GM12878 (cell line): ENCODE data around the gene GLUL. TPM values are rescaled to one million over a fixed set of nuclear protein-coding genes. Genes with fewer than 3 reads are reported as not detected.

Experiments used
- ATAC-seq: fragments of 200-7000 bp; cut with Tn5 transposase; 3 replicates; pipeline ENCODE4 v1.9.1; 2020; ENCODE audit warnings: mild to moderate bottlenecking, moderate library complexity
- BruUV-seq: library from RNA; stranded (reverse); fragments of 400-500 nt; replicated peaks from 2 replicates; lab custom pipeline; 2021; lab: Mats Ljungman, UMichigan
- CTCF ChIA-PET: fragments of 300-600 bp; sonication (Branson Sonifier 250); formaldehyde crosslinking; extraction: SDS; loops from one replicate; lab custom pipeline; 2021; ENCODE audit warnings: inconsistent platforms; lab: Yijun Ruan, JAX
- POLR2A ChIA-PET: fragments of 350-600 bp; formaldehyde crosslinking; extraction: SDS; loops from one replicate; lab custom pipeline; 2021; ENCODE audit warnings: inconsistent platforms; lab: Charles Lee
- RAD21 ChIA-PET: fragments of 300-600 bp; sonication (Branson Sonifier 250); formaldehyde crosslinking; loops from one replicate; lab custom pipeline; 2023; ENCODE audit warnings: antibody characterized with exemption; ENCODE audit not compliant: unreplicated experiment; lab: Charles Lee
- SMC1A ChIA-PET: fragments of 300-600 bp; sonication (Branson Sonifier 250); formaldehyde crosslinking; loops from one replicate; lab custom pipeline; 2023; ENCODE audit not compliant: unreplicated experiment, uncharacterized antibody; lab: Charles Lee
- DNase-seq: peaks from one replicate; pipeline ENCODE4 v3.0.0-alpha.2; 2011; ENCODE audit warnings: low read depth, low spot score
- FAIRE-seq: peaks from 3 replicates; lab custom pipeline; 2011; peaks lifted over from hg19 to GRCh38; lab: Jason Lieb, UNC
- H2AFZ ChIP-seq: 2 replicates; pipeline ENCODE4 v1.6.0; 2011; ENCODE audit warnings: low read depth, low read length, control low read depth; ENCODE audit not compliant: control insufficient read depth
- H3K27ac ChIP-seq: 2 replicates; pipeline ENCODE4 v1.5.1; 2011; ENCODE audit warnings: control low read depth; ENCODE audit not compliant: control insufficient read depth, insufficient read depth
- H3K27me3 ChIP-seq, 2 experiments: replicated peaks in 1 of 2; 2 replicates each; pipeline versions ENCODE4 v1.6.0 to v1.6.1; 2011; ENCODE audit warnings: low read length in 1 of 2; ENCODE audit not compliant: control insufficient read depth in 2 of 2, insufficient read depth in 2 of 2
- H3K36me3 ChIP-seq, 2 experiments: 2 replicates each; pipeline ENCODE4 v1.5.1; 2011; ENCODE audit warnings: low read length in 1 of 2; ENCODE audit not compliant: control insufficient read depth in 2 of 2, insufficient read depth in 2 of 2
- H3K4me1 ChIP-seq: 2 replicates; pipeline ENCODE4 v1.6.1; 2011; ENCODE audit warnings: mild to moderate bottlenecking, low read length, moderate library complexity, mixed read lengths; ENCODE audit not compliant: control insufficient read depth, insufficient read depth
- H3K4me2 ChIP-seq: 2 replicates; pipeline ENCODE4 v1.6.0; 2011; ENCODE audit warnings: control low read depth; ENCODE audit not compliant: control insufficient read depth, insufficient read depth
- H3K4me3 ChIP-seq: fragments of 200-600 bp; sonication (generic); 2 replicates; pipeline ENCODE4 v1.5.1; 2016
- H3K79me2 ChIP-seq: 2 replicates; pipeline ENCODE4 v1.6.0; 2011; ENCODE audit warnings: low read length; ENCODE audit not compliant: control insufficient read depth, insufficient read depth
- H3K9ac ChIP-seq: 2 replicates; pipeline ENCODE4 v1.8.0; 2011; ENCODE audit warnings: low read length, control low read depth, mixed read lengths; ENCODE audit not compliant: control insufficient read depth, insufficient read depth
- H3K9me3 ChIP-seq: replicated peaks from 3 replicates; pipeline ENCODE4 v1.5.1; 2011; ENCODE audit warnings: mild to moderate bottlenecking, low read length; ENCODE audit not compliant: control insufficient read depth, insufficient read depth
- H4K20me1 ChIP-seq: 2 replicates; pipeline ENCODE4 v1.6.0; 2011; ENCODE audit not compliant: control insufficient read depth, insufficient read depth
- MTA2 ChIP-seq: fragments of 450-650 bp; IDR thresholded peaks from 2 replicates; pipeline ENCODE4 v1.6.1; 2016; ENCODE audit warnings: low read depth, mild to moderate bottlenecking, moderate library complexity
- MXI1 ChIP-seq: fragments of 150-350 bp; IDR thresholded peaks from 2 replicates; pipeline ENCODE4 v1.6.1; 2011; ENCODE audit warnings: low read depth, mild to moderate bottlenecking, inconsistent platforms, low read length, improper control_type of control experiment
- NBN ChIP-seq: fragments of 450-650 bp; IDR thresholded peaks from 2 replicates; pipeline ENCODE4 v1.6.1; 2016
- NFYA ChIP-seq: IDR thresholded peaks from 2 replicates; pipeline ENCODE4 v1.6.1; 2011; ENCODE audit warnings: low read depth, mild to moderate bottlenecking, low read length, improper control_type of control experiment, borderline replicate concordance
- NR2F1 ChIP-seq: fragments of 450-650 bp; conservative IDR thresholded peaks from 2 replicates; pipeline ENCODE4 v1.6.1; 2017; ENCODE audit warnings: mild to moderate bottlenecking
- RBBP5 ChIP-seq: fragments of 200-600 bp; sonication (generic); conservative IDR thresholded peaks from 2 replicates; pipeline ENCODE4 v1.6.1; 2016
- RELA ChIP-seq: fragments of 450-650 bp; IDR thresholded peaks from 2 replicates; pipeline ENCODE4 v1.8.0; 2014; ENCODE audit warnings: borderline replicate concordance; ENCODE audit not compliant: partially characterized antibody
- SMAD5 ChIP-seq: IDR thresholded peaks from 2 replicates; pipeline ENCODE4 v1.6.1; 2016; ENCODE audit warnings: antibody characterized with exemption, low read depth
- SMARCA5 ChIP-seq: fragments of 450-650 bp; IDR thresholded peaks from 2 replicates; pipeline ENCODE4 v1.6.1; 2017; ENCODE audit warnings: mild to moderate bottlenecking
- SREBF1 ChIP-seq: IDR thresholded peaks from 2 replicates; pipeline ENCODE4 v1.6.1; 2012; ENCODE audit warnings: mild to moderate bottlenecking, low read length
- SREBF2 ChIP-seq: IDR thresholded peaks from 2 replicates; pipeline ENCODE4 v1.6.1; 2012; ENCODE audit warnings: mild to moderate bottlenecking, low read length
- SUPT20H ChIP-seq: IDR thresholded peaks from 2 replicates; pipeline ENCODE4 v1.6.1; 2011; ENCODE audit warnings: low read depth, mild to moderate bottlenecking, low read length, moderate library complexity, borderline replicate concordance; ENCODE audit not compliant: control insufficient read depth
- ZNF592 ChIP-seq: fragments of 450-650 bp; IDR thresholded peaks from 2 replicates; pipeline ENCODE4 v1.6.1; 2017; ENCODE audit warnings: mild to moderate bottlenecking, moderate library complexity
- ZZZ3 ChIP-seq: IDR thresholded peaks from 2 replicates; pipeline ENCODE4 v1.6.1; 2011; ENCODE audit warnings: low read depth; ENCODE audit not compliant: control insufficient read depth, insufficient read length
- WGBS: methylation state at CpG from one replicate; pipeline ENCODE4 v1.1.6; 2016; ENCODE audit warnings: low lambda C conversion rate; ENCODE audit not compliant: insufficient replicate concordance, insufficient coverage; ENCODE audit errors: missing lambda C conversion rate; 5-methylcytosine and 5-hydroxymethylcytosine counted together
- in situ Hi-C: fragments of 300-500 bp; cut with MboI; formaldehyde crosslinking; loops from 9 replicates; pipeline ENCODE4 v1.14.3; 2018; ENCODE audit warnings: mixed read lengths
- intact Hi-C: fragments of 100-400 bp; cut with micrococcal nuclease; formaldehyde crosslinking; loops from one replicate; pipeline ENCODE4 v1.14.2; 2022; ENCODE audit not compliant: unreplicated experiment
- polyA plus RNA-seq, 11 experiments: library from polyadenylated mRNA; depleted of rRNA in 4 of 11; unstranded in 6 of 11; stranded (reverse) in 5 of 11; fragments of >200 nt; fragmentation: Nextera tagmentation in 4 of 11; fragmentation: Illumina TruSeq in 1 of 11; extraction: Ambion mirVana in 4 of 11; extraction: Trizol in 1 of 11; gene quantifications; 1 replicate in 1 of 11; 2 replicates in 10 of 11; pipeline versions ENCODE4 v1.2.1 to v1.2.3, GENCODE V29; 2011 to 2016; ENCODE audit warnings: inconsistent platforms in 2 of 11, missing spikeins in 2 of 11, low read depth in 1 of 11
- total RNA-seq, 4 experiments: library from RNA; depleted of rRNA in 3 of 4; stranded (reverse); fragments of >200 nt in 3 of 4; fragmentation: Illumina TruSeq in 1 of 4; extraction: Trizol in 1 of 4; gene quantifications; 2 replicates each; pipeline versions ENCODE4 v1.2.1 to v1.2.3, GENCODE V29; 2013 to 2021
- TF ChIP-seq, protein P1 (sequence below): fragments of 450-650 bp; IDR thresholded peaks from 2 replicates; pipeline ENCODE4 v1.6.1; 2016; ENCODE audit warnings: mild to moderate bottlenecking
- TF ChIP-seq, protein P2 (sequence below): IDR thresholded peaks from 2 replicates; pipeline ENCODE4 v1.6.1; 2012; ENCODE audit warnings: low read length, inconsistent platforms

The GLUL gene
- total and polyA plus RNA-seq, 10 of the 15 experiments (the other 5 are each of a cell fraction or from before 2014, with no cell fraction given), result 2.3 to 392 (median 164) TPM

GRCh38 chr1:182397653-182398393, 6.2 kb upstream of the GLUL start:
- in situ Hi-C loops (loop anchor here (5.0 kb wide), 2 partner anchors 256 to 311 kb away; no protein-coding TSS in a partner anchor), intact Hi-C loops (loop anchor here (5.0 kb wide), 2 partner anchors 96 to 384 kb away; no protein-coding TSS in a partner anchor)
- no peak for DNase-seq
- no peak for ATAC-seq
- Histone ChIP-seq H4K20me1 (no peaks in the 10 kb centered on the region), H3K27ac (no peak overlapping the region), H3K4me1 (no peaks in the 10 kb centered on the region), H3K9ac (no peak overlapping the region), H3K36me3 (no peaks in the 10 kb centered on the region), H3K4me2 (no peak overlapping the region), H3K79me2 (no peaks in the 10 kb centered on the region), H3K9me3 (no peaks in the 10 kb centered on the region), H2AFZ (no peak overlapping the region), H3K4me3 (no peak overlapping the region), H3K27me3 (no peaks in the 10 kb centered on the region)
- FAIRE-seq, result no peak
- RAD21 ChIA-PET, result interaction anchor here (2.4 to 7.4 kb wide), 4 partner anchors 29 to 315 kb away, joined by 9 to 282 read pairs (median 26); no protein-coding TSS in a partner anchor
- WGBS, result 88% methylated on average over 8 of the region's 8 CpGs
- POLR2A ChIA-PET, result interaction anchor here (0.7 to 2.3 kb wide), 2 partner anchors 40 to 254 kb away, joined by 7 to 14 read pairs; no protein-coding TSS in a partner anchor
- SMC1A ChIA-PET, result interaction anchor here (1.0 to 11.3 kb wide), 17 partner anchors 11 to 315 kb away, joined by 3 to 303 read pairs (median 8); no protein-coding TSS in a partner anchor
- no TSS peak for BruUV-seq
- CTCF ChIA-PET, result interaction anchor here (0.6 to 10.9 kb wide), 17 partner anchors 10 to 864 kb away, joined by 3 to 418 read pairs (median 12); no protein-coding TSS in a partner anchor
- TF ChIP-seq MTA2, result no peak
- TF ChIP-seq SREBF1, result no peak
- TF ChIP-seq ZZZ3, result no peak
- TF ChIP-seq SUPT20H, result no peak
- TF ChIP-seq SMAD5, result no peak
- no peak for TF ChIP-seq SMARCA5
- no peak for TF ChIP-seq ZNF592
- TF ChIP-seq RELA, result no peak
- TF ChIP-seq, protein P1, sequence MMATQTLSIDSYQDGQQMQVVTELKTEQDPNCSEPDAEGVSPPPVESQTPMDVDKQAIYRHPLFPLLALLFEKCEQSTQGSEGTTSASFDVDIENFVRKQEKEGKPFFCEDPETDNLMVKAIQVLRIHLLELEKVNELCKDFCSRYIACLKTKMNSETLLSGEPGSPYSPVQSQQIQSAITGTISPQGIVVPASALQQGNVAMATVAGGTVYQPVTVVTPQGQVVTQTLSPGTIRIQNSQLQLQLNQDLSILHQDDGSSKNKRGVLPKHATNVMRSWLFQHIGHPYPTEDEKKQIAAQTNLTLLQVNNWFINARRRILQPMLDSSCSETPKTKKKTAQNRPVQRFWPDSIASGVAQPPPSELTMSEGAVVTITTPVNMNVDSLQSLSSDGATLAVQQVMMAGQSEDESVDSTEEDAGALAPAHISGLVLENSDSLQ, result no peak
- TF ChIP-seq SREBF2, result no peak
- no peak for TF ChIP-seq NFYA
- TF ChIP-seq MXI1, result no peak
- TF ChIP-seq NR2F1, result no peak
- no peak for TF ChIP-seq RBBP5
- TF ChIP-seq, protein P2, sequence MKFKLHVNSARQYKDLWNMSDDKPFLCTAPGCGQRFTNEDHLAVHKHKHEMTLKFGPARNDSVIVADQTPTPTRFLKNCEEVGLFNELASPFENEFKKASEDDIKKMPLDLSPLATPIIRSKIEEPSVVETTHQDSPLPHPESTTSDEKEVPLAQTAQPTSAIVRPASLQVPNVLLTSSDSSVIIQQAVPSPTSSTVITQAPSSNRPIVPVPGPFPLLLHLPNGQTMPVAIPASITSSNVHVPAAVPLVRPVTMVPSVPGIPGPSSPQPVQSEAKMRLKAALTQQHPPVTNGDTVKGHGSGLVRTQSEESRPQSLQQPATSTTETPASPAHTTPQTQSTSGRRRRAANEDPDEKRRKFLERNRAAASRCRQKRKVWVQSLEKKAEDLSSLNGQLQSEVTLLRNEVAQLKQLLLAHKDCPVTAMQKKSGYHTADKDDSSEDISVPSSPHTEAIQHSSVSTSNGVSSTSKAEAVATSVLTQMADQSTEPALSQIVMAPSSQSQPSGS, result no peak
- no peak for TF ChIP-seq NBN
